Measurements from ENCODE around the gene GABRB2. TPM values are rescaled to one million over a fixed set of nuclear protein-coding genes. Genes with fewer than 3 reads are reported as not detected.
A peak's percentile ranks its signal among the peaks of the same experiment; 100 is the strongest.

GABRB2 gene
- not detected in 2 replicates for total RNA-seq (2014; rRNA removed; shearing (Covaris generic); ENCODE audit: low replicate concordance)

DNA sequence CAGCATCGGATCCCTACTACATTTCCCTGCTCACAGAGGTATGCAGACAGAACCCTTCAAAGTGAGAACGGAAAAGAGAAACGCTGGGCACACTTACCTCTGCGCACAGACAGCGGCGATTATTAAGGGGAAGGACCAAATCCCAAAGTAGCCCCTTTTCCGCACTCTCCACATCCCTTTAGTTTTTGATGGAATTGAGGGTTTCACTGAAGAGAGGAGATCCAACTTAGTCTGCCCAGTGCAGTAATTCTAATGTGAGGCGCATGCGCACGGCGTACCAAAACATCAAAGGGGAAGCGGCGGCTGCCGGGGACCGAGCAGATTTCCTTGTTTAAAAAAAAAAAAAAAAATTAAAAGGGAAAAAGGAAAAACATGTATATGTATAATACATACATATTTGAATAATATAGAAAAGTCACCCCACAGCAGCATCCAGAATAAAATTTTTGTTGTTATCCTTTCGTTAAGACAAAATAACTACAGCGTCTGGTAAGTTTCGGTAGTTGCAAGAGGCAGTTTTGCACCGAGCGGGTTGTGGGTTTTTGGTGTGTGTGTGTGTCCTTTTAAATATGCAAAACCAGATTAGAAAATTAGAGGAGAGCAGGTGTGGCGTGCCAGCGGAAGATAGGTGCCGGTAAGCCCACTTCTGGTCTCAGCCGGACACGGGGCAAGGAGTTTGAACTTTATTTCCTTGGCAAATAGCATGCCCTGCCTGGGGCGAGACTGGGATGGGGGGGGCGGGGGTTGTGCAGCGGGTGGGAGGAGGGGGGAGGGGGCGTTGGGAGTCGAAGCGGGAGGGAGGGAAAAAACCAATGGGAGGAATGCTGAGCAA, at the start of gene GABRB2:
GABRB2 (minus strand) TSS at position 256 of the 832 bp plus-strand sequence; CDS start at position 174, 82 bp downstream.
- H3K36me3 ChIP-seq, result no peaks in the 10 kb centered on the region
- 0 out of 2 replicates have a peak, but pooled peaks cover 2% of the 10 kb centered on the region for H3K9me3 ChIP-seq
- peak; percentile 27 for DNase-seq
- H3K27me3 ChIP-seq, result peaks cover 47% of the 10 kb centered on the region
- H3K4me3 ChIP-seq, result peak within 1 kb of the TSS; percentile 36

DNA sequence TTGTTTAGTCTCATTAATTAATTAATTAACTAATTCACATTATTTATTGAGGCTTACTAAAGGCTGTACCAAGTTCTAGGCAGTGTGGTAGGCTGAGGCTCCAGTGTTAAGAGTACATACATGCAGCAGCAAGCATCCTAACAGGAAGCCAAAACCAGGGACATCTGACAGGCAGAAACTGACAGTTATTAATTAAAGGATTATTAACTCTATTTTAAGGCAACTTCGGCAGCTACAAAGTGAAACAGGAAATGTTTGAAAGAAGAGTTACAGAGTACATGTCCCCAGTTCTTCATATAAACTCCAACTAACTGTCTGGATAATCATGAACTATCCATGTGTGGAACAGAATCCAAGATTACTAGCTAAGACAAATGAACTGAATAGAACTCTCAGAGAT, 39.3 kb upstream of the GABRB2 start:
- Histone ChIP-seq H3K9me3 (no peaks in the 10 kb centered on the region), H3K4me3 (no peak overlapping the region), H3K36me3 (no peaks in the 10 kb centered on the region), H3K27me3 (no peaks in the 10 kb centered on the region; the same call in 1 of the 2 replicates)
- no peak for DNase-seq

DNA sequence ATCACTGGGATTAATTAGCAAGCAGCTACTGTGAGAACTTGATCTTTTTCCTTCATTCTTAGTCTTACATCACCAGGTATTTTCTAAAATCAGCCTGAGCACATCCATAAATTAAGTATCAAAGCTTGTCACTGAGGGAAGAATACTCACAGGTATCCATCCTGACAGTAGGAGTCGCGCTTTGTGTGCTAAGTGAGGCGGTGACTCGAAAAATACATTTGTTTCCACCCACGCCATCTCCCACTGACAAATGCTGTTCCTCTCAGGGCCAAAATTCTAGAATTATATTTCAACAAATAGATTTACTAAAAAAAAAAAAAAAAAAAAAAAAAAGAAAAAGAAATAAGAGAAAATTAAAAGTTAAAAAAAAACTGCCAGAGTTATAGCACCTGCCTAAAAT, 34.1 kb upstream of the GABRB2 start:
- DNase-seq, result no peak

DNA sequence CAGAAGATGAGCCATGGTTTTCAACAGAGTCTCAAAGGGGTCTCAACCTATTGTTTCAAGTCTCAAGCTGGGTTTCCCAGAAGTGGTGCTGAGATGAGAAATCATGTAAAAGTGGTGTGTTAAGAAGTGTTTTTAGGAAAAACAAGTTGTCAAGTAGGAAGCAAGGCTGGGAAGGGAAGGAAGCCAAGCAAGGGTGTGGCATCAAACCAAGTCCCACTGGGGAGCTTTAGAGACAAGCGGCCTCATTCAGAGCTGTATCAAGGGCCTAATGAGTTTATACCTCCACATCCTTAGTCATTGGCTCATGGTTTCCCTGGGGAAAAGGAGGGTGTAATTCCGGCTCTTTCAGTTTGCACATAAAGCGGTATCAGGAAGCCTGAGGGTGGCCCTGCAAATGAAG, 26.4 kb upstream of the GABRB2 start:
- DNase-seq, result no peak
- Histone ChIP-seq H3K27me3 (no peaks in the 10 kb centered on the region), H3K36me3 (no peaks in the 10 kb centered on the region), H3K9me3 (no peaks in the 10 kb centered on the region), H3K4me3 (no peak overlapping the region)

More for the DNA sequence above, 34.1 kb upstream of the GABRB2 start:
- Histone ChIP-seq H3K9me3 (no peaks in the 10 kb centered on the region), H3K27me3 (no peaks in the 10 kb centered on the region; the same call in 1 of the 2 replicates), H3K36me3 (no peaks in the 10 kb centered on the region), H3K4me3 (no peak overlapping the region)

DNA sequence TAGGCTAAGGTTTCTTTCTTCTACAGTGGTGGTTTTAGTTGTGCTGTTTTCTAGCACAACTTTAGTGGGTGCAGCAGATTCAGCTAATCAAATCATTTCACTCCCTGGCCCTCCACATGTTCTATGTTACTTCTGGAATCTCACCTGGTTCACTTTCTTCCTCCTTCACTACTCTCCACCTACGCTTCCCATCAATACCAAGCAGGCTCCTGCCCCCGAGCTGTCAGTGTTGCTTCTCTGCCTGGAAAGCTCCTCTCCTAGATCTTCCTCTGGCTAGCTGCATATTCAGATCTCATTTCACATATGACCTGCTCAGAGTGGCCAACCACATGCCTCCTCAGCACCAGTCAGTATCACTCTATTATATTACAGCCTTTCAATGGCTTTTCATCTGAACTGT, 19.6 kb upstream of the GABRB2 start:
- Histone ChIP-seq H3K9me3 (no peaks in the 10 kb centered on the region), H3K4me3 (no peak overlapping the region), H3K27me3 (no peaks in the 10 kb centered on the region), H3K36me3 (no peaks in the 10 kb centered on the region)
- no peak for DNase-seq

DNA sequence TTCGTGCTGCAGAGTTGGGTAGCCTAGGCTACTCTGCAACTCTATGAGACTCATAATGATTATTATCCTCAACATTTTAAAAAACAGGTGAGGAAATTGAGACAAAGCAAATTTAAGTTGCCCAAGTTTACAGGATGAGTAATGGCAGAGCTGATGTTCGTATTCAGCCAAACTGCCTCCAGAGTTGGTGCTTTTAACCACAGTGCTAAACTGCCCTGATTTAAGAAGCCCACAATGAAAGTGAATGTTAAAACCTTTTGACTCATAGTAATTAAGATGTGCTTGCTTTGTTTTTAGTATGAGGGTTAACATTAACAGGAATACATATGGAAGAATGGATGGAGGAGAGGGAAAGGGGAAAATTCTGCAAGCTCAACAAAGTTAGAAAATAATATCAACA, 15.9 kb upstream of the GABRB2 start:
- Histone ChIP-seq H3K27me3 (no peaks in the 10 kb centered on the region), H3K9me3 (no peaks in the 10 kb centered on the region), H3K4me3 (no peak overlapping the region), H3K36me3 (no peaks in the 10 kb centered on the region)
- DNase-seq, result no peak

DNA sequence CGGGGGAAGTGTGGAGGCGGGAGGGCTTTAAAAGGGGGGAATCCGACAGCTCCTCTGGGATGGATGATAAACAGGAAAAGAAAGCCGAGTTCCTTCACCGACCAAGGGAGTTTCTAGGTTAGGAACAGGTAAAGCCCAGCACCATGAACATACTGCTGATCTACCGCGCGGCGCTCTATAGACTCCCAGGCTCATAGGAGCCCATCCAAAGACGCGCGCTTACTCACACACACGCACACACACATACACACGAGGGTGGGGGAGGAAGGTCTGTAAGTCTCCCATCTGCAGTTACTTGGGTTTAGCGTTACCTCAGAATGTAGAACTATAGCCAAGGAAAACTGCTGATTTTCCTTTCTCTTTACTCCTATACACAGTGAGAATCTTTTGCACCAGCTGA, 2.6 kb upstream of the GABRB2 start:
- DNase-seq, result peak; percentile 31
- H3K27me3 ChIP-seq, result peaks cover 42% of the 10 kb centered on the region
- H3K9me3 ChIP-seq, result 0 out of 2 replicates have a peak, but pooled peaks cover 2% of the 10 kb centered on the region
- H3K4me3 ChIP-seq, result no peak overlapping the region
- no peaks in the 10 kb centered on the region for H3K36me3 ChIP-seq

DNA sequence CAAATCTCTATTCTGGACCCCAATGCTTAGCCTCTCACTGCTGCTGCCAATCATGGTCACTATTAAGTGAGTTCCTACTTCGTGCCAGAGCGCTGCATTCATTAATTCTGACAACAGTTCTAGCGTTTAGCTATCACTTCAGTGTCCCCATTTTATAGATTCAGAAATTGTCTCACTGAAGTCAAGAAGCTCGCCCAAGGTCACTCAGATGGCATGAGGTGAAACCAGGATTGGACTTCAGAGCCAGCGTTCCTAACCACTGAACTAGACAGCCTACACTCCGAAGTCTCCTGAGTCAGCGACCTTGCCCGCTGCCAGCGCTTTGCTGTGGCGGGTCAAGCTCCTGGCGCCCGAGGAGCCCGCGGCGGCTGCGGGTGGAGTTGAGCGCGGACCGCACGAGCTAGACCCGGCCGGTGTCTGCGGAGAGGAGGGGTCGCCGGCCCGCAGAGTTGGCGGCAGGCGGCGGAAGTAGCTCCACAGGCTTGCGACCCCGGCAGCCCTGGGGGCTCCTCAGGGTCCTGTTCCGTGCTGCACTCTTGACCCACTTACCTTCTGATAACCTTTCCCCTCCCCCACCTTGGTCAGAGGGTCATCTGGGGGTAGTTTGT, 2.1 kb upstream of the GABRB2 start:
- peak; percentile 41 for DNase-seq
- Histone ChIP-seq H3K4me3 (no peak overlapping the region), H3K9me3 (0 out of 2 replicates have a peak, but pooled peaks cover 2% of the 10 kb centered on the region), H3K36me3 (no peaks in the 10 kb centered on the region), H3K27me3 (peaks cover 47% of the 10 kb centered on the region)

DNA sequence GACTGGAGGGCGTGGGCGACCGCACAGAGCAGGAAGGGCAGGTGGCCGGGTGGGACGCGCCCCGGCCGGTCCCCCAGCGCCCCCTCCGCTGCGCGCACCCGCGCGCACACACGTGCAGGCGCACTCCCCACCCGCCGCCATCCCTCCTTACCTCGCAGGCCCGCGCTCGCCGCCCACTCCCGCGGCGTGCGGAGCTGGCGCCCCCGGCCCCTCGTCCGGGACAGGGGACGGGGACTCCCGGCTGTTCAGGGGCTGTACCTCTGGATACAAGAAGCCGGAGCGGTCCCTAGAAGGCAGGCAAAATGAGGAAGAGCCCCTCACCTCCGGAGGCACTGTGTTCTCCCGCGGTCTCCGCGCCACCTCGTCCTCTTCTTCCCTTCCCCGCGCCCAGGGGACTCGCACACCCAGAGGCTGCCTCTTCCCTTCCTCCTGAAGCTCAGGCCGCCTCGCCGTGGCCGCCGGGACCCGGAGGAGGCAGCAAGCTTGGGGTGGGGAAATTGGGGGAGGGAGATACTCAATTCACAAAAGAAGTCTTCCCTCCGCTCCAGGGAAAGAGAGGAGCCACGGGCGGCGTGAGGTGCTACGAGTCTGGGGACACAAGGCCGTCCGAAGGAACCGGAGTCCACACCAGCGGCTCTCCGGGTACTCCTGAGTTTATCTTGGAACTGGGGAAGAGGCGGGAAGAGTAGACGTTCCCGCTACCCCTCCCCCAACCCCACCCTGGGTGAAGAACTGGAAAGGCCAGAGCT, 1.4 kb upstream of the GABRB2 start:
- peak; percentile 5 for DNase-seq
- Histone ChIP-seq H3K9me3 (0 out of 2 replicates have a peak, but pooled peaks cover 2% of the 10 kb centered on the region), H3K4me3 (no peak overlapping the region), H3K27me3 (peaks cover 47% of the 10 kb centered on the region), H3K36me3 (no peaks in the 10 kb centered on the region)

DNA sequence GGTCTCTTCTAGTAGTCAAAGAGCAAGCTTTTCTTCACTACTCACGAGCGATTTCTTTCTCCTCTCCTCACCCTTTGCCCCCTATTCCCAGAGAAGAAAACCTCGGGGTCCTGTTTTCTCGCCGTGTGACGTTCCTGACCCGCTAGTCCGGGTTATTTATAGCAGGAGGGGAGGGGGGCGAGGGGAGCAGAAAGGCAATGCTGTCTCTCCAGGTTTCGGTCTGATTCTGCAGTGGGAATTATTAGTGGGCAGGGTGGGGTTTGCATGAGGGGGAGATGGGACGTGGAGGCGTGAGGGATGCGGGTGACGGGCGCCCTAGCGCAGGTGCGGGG, 847 bp upstream of the GABRB2 start:
- DNase-seq, result no peak
- H3K36me3 ChIP-seq, result no peaks in the 10 kb centered on the region
- 0 out of 2 replicates have a peak, but pooled peaks cover 2% of the 10 kb centered on the region for H3K9me3 ChIP-seq
- H3K27me3 ChIP-seq, result peaks cover 47% of the 10 kb centered on the region
- H3K4me3 ChIP-seq, result 0 out of 2 replicates have a peak overlapping the region, but pooled peaks have one; percentile 9

DNA sequence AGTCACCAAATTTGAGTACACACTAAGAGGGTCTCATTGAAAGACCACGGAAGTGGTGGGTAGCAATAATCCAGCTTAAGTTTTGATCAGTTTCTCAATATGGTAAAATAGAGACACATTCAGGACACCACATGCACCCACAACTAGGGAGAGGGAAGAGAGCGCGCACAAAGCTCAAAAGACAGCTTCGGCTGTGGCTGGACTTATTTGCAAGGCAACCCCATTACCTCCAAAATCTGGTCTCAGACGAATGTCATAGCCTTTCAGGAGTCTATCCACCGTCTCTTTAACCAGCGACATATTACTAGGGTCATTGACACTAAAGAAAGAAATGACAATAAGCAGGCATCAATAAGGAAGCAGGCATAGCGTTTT, 443 bp downstream of the GABRB2 start:
- Histone ChIP-seq H3K9me3 (0 out of 2 replicates have a peak, but pooled peaks cover 2% of the 10 kb centered on the region), H3K4me3 (no peak overlapping the region), H3K27me3 (peaks cover 47% of the 10 kb centered on the region), H3K36me3 (no peaks in the 10 kb centered on the region)
- no peak for DNase-seq

DNA sequence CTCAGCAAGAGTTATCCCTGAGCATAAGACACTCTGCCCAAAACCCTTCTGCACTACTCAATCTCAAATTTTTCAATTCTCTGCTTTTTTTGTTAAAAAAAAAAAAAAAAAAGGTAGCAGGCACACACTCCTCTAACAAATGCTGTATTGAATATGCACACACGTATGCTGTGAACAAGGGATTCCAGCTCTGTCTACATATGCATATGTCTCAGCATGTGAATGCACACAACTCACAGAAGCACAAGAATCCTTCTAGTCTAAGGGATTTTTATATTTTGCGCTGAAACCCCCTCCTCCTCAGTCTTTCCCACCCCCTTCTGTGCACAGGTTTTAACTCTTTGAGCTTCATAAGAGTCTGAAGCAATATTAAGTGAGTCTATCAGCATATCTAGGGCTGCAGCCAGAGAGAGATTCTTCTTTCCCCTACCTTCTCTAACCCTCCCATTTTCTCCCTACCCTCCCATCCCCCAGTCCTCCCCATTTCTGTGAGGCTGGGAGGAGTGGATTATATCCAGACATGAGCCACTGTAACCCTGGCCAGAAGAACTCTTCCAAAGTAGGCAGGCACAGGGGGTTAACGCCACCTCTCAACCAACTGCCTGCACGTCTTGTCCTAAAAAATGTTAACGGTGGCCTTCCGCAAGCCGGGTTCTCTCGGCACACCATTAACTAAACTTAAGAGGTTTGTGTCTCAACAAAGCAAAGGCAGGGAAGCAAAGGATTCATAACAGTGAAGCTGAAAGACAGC, 1.0 kb downstream of the GABRB2 start:
- no peak overlapping the region for H3K4me3 ChIP-seq

DNA sequence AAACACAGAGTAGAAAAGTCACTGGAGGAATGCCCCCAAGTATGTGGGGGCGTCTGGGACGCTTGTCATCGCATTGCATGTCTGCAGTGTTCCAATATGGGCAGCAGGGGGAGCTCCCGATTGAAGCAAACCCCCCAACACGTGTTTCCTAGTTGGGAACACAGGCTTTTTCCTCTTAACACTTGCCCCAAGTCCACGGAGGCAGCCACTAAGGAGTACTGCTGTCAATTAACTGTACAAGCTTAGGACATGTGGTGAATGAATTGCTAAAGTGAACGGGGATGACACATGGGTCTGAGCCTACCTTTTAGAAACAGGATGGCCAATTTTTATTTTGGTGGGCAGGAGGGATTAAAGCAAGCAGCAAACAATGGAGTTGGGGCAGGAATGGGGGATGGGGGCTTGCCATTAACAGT, 2.2 kb downstream of the GABRB2 start:
- no peaks in the 10 kb centered on the region for H3K9me3 ChIP-seq
- peaks cover 42% of the 10 kb centered on the region for H3K27me3 ChIP-seq
- no peaks in the 10 kb centered on the region for H3K36me3 ChIP-seq
- H3K4me3 ChIP-seq, result no peak overlapping the region
- peak; percentile 31 for DNase-seq

More for the DNA sequence above, 1.0 kb downstream of the GABRB2 start:
- Histone ChIP-seq H3K9me3 (0 out of 2 replicates have a peak, but pooled peaks cover 2% of the 10 kb centered on the region), H3K36me3 (no peaks in the 10 kb centered on the region), H3K27me3 (peaks cover 47% of the 10 kb centered on the region)
- DNase-seq, result no peak

DNA sequence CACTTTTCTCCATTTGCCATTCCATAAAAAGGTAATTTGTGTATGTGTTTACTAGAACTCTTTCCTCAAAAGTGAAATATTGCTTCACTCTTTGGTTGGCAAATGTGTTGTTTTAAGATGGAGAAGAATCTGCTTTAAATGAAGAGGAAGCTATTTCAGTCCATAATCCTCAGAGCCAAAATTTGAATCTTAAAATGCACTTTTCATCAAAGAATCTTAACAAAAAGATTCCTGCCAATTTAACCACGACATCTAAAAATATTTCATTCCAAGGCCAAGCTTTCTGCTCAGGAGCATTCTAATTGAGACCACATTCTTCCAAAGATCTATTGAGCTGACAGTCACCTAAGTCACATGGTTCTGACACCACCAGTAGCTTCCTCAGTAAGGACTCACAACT, 7.5 kb downstream of the GABRB2 start:
- no peak overlapping the region for H3K4me3 ChIP-seq
- no peak for DNase-seq
- no peaks in the 10 kb centered on the region for H3K9me3 ChIP-seq
- no peaks in the 10 kb centered on the region for H3K36me3 ChIP-seq
- peaks cover 5% of the 10 kb centered on the region; the same call in 1 of the 2 replicates for H3K27me3 ChIP-seq

DNA sequence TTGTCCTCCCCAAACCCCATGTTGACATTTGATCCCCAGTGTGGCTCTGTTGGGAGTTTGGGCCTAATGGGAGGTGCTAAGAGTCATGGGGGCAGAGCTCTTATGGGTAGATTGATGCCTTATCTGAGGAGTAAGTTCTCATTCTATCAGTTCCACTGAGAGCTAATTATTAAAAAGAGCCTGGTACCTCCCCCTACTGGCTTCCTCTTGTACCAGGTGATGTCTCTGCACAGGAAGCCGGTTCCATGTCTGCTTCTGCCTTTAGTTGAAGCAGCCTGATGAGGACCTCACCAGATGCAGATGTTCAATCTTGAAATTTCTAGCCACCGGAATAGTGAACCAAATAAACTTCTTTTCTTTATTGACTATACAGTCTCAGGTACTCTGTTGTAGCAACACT, 10.8 kb downstream of the GABRB2 start:
- Histone ChIP-seq H3K4me3 (no peak overlapping the region), H3K27me3 (no peaks in the 10 kb centered on the region), H3K36me3 (no peaks in the 10 kb centered on the region), H3K9me3 (no peaks in the 10 kb centered on the region)
- no peak for DNase-seq

DNA sequence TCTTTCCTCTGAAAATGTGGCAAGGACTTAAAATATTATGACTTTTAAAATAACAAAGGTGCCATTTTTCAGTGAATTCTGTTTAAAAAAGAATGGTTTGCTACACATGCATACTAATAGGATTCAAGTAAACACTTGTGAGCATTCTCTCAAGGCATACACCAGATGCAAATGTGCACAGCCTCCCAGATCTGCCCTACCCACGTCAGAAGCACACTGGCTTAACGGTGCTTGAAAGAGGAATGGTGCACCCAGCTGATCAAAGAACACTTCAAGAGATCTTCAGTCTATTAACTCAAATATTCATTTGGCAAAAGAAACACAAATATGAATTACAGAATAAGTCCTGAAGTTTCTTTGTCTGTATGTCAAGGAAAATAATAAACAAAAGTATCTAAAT, 15.8 kb downstream of the GABRB2 start:
- H3K9me3 ChIP-seq, result no peaks in the 10 kb centered on the region
- no peaks in the 10 kb centered on the region for H3K27me3 ChIP-seq
- no peaks in the 10 kb centered on the region for H3K36me3 ChIP-seq
- H3K4me3 ChIP-seq, result no peak overlapping the region
- no peak for DNase-seq
